Subcutaneous abdominal adipose tissue (tissue), 5 donors: ENCODE results near the gene ZMPSTE24.
"Not testable (repeated sequence)": the region's sequence is repeated elsewhere in the genome, so short reads cannot be mapped to it uniquely, and the experiment has no call there.

Experiments used
- H3K27ac ChIP-seq: one replicate; pipeline ENCODE4 v1.7.0; 2013; ENCODE audit warnings: low read depth, mild to moderate bottlenecking, inconsistent platforms, low read length, moderate library complexity
- H3K27me3 ChIP-seq, 5 donors: one replicate each; pipeline ENCODE4 v1.7.0; 2013; ENCODE audit warnings: low read length in 5 of 5, inconsistent platforms in 1 of 5; ENCODE audit not compliant: control insufficient read depth in 5 of 5, insufficient read depth in 4 of 5
- H3K36me3 ChIP-seq, 5 donors: one replicate each; pipeline ENCODE4 v1.7.0; 2013; ENCODE audit warnings: low read length in 5 of 5; ENCODE audit not compliant: control insufficient read depth in 5 of 5, insufficient read depth in 5 of 5
- H3K4me1 ChIP-seq, 5 donors: one replicate each; pipeline ENCODE4 v1.7.0; 2013; ENCODE audit warnings: low read length in 5 of 5, mild to moderate bottlenecking in 3 of 5, moderate library complexity in 1 of 5; ENCODE audit not compliant: control insufficient read depth in 5 of 5, insufficient read depth in 5 of 5
- H3K4me3 ChIP-seq, 5 donors: one replicate each; pipeline ENCODE4 v1.7.0; 2013; ENCODE audit warnings: low read length in 5 of 5, low read depth in 1 of 5
- H3K9ac ChIP-seq, 5 donors: one replicate each; pipeline ENCODE4 v1.7.0; 2013; ENCODE audit warnings: low read length in 5 of 5, mild to moderate bottlenecking in 4 of 5, moderate library complexity in 3 of 5
- H3K9me3 ChIP-seq, 5 donors: one replicate each; pipeline ENCODE4 v1.7.0; 2013; ENCODE audit warnings: low read length in 5 of 5; ENCODE audit not compliant: control insufficient read depth in 5 of 5
- donor health status: healthy.
- donor health status: healthy.
- donor health status: healthy.
- donor health status: healthy.
- donor health status: healthy.

Gene ZMPSTE24

DNA sequence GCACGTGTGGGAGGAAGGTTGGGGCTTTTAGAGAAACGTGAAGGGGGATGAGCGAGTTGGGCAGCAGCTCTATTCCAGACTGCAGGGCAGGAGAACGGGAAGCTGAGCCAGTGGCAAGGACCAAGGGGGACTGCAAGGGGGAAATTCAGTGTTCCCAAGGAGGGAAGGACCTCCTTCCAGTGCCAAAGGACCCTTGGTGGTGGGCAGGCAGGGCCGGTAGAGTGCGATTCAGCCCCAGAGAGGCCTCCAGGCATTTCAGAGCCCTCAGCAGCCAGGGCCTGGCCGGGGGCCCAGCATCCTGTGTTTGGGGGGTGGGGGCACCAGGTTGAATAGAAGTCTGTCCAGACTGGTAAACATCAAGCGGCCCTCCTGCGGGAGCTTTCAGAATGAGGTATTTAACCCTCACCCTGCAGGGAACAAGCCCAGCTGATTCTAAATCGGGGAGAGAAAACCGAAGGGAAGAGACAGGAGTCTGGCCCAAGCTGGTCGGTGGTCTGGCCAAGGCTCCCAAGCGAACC lies 56.7 kb downstream of the ZMPSTE24 start:
- no peaks in the 10 kb centered on the region for H3K9me3 ChIP-seq
- no peak overlapping the region for H3K27ac ChIP-seq
- no peaks in the 10 kb centered on the region for H3K36me3 ChIP-seq
- peak overlapping the region; percentile 54 to 69 (median 61) for H3K4me3 ChIP-seq
- peaks cover 2 to 40% (median 24%) of the 10 kb centered on the region in 5 donors for H3K4me1 ChIP-seq
- peak overlapping the region in 2 of 5 donors; percentile 47 to 71 for H3K9ac ChIP-seq
- peaks cover 17 to 35% (median 20%) of the 10 kb centered on the region in 5 donors for H3K27me3 ChIP-seq

DNA sequence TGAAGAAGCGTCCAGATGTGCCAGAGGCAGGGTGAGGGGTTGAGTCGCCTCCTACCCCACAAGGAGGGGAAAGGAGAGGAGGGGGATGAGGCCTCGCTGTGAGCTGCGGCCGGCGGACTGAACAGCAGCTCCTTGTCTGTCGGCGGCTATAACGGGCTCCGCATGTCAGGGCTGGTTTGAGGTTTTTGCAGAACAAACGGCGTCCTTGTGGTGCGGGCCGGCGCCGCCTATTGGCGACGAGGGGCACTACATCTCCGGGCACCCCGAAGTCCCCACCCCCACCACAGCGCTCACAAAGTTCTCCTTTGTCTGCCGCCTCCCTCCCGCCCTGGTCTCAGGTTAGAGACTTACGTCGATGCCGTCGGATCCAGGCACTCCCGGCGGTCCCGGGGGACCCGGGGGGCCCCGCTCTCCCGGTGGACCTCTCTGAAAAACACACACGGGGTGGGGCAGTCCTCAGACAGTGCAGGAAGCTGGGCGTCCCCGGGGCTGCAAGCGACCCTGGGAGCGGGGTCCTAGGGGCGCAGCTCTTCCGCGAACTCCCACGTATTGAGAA lies 57.3 kb downstream of the ZMPSTE24 start:
- no peak overlapping the region for H3K27ac ChIP-seq
- H3K4me3 ChIP-seq: peak overlapping the region; percentile 61 to 72 (median 69)
- H3K9ac ChIP-seq: peak overlapping the region in 4 of 5 donors; percentile 47 to 71 (median 56)
- H3K36me3 ChIP-seq: no peaks in the 10 kb centered on the region
- peaks cover 17 to 35% (median 20%) of the 10 kb centered on the region in 5 donors for H3K27me3 ChIP-seq
- no peaks in the 10 kb centered on the region for H3K9me3 ChIP-seq
- H3K4me1 ChIP-seq: peaks cover 2 to 40% (median 24%) of the 10 kb centered on the region in 5 donors

DNA sequence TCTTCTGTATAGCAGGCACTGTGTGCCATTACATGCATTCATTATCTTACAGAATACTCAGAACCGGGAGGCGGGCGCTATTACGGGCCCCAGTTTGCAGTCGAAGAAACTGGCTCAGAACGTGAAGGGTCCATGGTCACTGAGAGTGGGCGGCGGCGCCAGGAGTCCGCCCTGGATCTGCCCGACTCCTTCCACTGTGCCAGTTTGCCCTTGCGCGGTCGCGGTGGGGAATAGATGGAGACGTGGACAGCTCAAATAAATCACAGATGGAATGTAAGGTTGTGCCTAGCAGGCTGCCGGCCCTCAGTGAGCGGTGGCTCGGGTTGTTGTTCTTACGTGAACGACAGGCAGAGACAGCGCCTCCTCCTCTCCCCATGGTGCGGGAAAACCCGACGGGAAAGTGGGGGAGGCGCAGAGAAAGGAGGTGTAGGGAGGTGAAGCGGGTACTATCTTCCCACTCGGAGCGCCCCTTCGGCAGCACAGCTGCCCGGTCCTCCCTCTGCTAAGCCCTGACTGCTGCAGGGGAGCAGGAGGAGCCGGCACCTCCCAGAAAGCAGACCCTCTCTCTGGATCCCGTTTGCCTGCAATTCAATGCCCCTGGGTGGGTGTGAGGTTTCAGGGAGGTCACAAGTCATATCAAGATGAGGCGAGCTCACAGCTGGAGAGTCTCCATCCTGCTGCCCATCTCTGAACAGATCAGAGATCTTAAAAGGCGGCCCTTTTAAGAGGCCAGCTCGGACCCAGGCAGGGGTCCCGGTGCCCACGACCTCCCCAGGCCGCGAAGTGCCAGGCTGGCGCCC lies 58.0 kb downstream of the ZMPSTE24 start:
- Histone ChIP-seq H3K4me1 (peaks cover 2 to 40% (median 24%) of the 10 kb centered on the region in 5 donors), H3K27me3 (peaks cover 17 to 35% (median 20%) of the 10 kb centered on the region in 5 donors), H3K4me3 (peak overlapping the region; percentile 61 to 72 (median 69)), H3K9me3 (no peaks in the 10 kb centered on the region), H3K9ac (peak overlapping the region in 4 of 5 donors; percentile 43 to 59 (median 52)), H3K36me3 (no peaks in the 10 kb centered on the region), H3K27ac (no peak overlapping the region)

DNA sequence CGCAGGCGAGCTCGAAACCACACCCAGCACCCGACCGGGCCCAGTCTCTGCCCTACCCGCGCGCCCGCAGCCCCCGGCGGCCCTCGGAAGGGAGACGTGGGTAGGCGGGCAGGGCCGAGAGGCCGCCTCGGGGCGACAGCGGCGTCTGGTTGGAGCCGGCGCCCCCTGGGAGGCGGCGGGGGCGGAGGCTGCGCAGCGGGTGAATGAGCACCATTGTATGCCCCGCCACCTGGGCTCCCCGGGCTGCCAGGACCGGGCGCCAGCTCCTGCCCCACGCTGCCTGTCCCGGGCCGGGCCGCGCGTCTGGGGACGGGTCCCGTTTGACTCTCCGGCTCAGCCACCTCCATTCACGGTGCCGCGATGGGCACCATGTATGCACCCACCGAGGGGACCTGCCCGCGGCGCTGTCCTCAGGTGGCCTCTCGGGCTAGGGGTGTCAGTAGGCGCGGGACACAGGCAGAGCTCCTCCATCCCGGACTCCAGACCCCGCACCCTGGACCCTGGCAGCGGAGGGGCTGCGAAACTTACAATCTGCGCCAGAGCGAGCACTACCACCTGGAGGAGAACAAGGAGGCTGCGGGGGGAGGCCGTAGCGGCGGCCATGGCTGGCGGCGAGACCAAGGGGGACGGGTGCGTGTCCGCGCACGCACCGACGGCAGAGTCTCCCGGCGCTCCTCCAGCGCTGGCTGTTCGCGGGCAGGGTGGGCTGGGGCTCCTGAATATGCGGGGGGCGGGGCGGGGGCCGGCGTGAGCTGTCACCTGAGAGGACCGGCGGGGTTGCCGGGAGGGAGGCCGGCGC lies 58.8 kb downstream of the ZMPSTE24 start, which contains the start of gene COL9A2:
COL9A2 (minus strand) TSS at position 692 of the 799 bp plus-strand sequence; CDS start at position 603, 89 bp downstream.
- H3K27ac ChIP-seq: no peak within 1 kb of the TSS
- peaks cover 17 to 35% (median 20%) of the 10 kb centered on the region in 5 donors for H3K27me3 ChIP-seq
- H3K4me3 ChIP-seq: peak within 1 kb of the TSS; percentile 61 to 72 (median 69)
- peak within 1 kb of the TSS in 3 of 5 donors; percentile 41 to 59 (median 58) for H3K9ac ChIP-seq
- H3K4me1 ChIP-seq: peaks cover 2 to 40% (median 24%) of the 10 kb centered on the region in 5 donors
- H3K36me3 ChIP-seq: no peaks in the 10 kb centered on the region
- no peaks in the 10 kb centered on the region for H3K9me3 ChIP-seq

DNA sequence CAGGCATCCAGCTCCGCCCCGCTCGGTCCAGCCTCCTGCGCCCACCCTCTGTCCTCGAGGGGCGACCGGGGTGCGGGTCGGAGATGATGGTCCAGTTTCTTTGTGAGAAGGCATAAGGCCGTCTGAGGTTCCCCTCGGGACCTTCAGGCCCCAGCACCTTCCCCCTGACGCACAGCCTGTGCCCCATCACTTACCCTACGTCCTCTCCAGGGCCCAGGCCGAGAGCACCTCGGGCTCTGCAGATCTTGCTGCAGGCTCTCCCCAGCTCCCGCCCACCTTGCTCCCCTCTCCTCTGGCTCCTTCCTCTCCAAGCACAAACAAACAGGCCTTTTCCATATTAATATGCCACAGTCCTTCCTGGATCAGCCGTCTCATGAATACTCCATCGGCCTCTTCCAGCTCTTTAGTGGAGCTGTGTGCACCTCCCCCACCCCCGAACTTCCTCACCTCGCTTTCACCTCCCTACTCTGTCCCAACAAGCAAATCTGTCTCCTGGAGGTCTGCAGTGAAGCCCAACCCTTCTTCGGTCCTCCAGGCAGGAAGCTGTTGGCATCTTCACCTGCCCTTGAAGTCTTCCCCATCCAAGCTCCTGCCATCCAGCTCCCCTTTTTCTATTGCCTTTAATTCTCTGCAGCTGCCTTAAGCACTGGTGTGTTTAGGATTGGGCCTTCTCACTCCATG lies 59.5 kb downstream of the ZMPSTE24 start:
- Histone ChIP-seq H3K36me3 (no peaks in the 10 kb centered on the region), H3K27me3 (peaks cover 17 to 35% (median 20%) of the 10 kb centered on the region in 5 donors), H3K27ac (no peak overlapping the region), H3K4me1 (peaks cover 2 to 36% (median 24%) of the 10 kb centered on the region in 5 donors), H3K9me3 (no peaks in the 10 kb centered on the region), H3K4me3 (no peak overlapping the region), H3K9ac (no peak overlapping the region)

DNA sequence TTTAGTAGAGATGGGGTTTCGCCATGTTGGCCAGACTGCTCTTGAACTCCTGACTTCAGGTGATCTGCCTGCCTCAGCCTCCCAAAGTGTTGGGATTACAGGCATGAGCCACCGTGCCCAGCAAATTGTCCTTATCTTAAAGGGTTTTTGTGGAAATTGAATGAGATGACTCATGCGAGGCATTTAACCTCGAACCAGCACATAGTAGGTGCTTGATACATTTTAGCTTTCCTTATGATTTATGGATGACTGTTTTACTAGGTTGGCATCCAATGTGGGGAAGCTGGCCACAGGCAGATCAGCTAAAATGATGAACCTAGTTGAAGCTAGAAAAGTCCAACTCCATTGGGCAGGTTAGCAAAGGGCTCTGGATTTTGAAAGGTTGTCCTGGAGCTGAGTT lies 60.4 kb downstream of the ZMPSTE24 start:
- peaks cover 17 to 35% (median 20%) of the 10 kb centered on the region in 5 donors for H3K27me3 ChIP-seq
- H3K9ac ChIP-seq: no peak overlapping the region
- no peaks in the 10 kb centered on the region for H3K36me3 ChIP-seq
- H3K27ac ChIP-seq: no peak overlapping the region
- H3K9me3 ChIP-seq: no peaks in the 10 kb centered on the region
- peaks cover 2 to 32% (median 22%) of the 10 kb centered on the region in 5 donors for H3K4me1 ChIP-seq
- H3K4me3 ChIP-seq: no peak overlapping the region

DNA sequence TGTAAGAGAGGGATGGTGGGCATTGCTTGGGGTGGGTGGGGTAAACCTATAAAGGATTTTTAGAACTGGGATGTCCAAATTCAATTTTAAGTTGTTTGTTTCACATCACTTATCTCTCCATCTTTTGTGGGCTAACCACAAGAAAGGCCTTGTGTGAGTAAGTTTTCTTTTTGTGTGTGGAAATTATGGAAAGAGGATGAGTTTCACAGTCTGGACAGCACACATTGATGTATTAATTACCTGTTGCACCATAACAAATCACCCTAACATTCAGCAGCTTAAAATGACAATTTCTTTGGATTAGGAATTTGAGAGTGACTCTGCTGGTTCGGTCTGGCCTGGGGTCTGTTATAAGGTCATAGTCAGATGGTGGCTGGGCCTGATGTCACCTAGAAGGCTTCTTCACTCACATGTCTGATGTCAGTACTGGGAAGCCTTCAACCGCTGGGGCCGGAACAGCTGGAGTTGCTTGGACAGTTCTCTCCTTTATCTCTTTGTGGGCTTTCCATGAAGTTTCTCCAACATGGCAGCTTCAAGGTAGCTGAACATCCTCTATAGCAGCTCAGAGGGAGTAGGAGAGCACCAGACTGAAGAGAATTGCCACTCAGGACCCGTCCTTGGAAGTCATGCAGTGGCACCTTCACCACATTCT lies 61.1 kb downstream of the ZMPSTE24 start:
- no peak overlapping the region for H3K9ac ChIP-seq
- peaks cover 17 to 33% (median 20%) of the 10 kb centered on the region in 5 donors for H3K27me3 ChIP-seq
- H3K4me1 ChIP-seq: peaks cover 2 to 30% (median 22%) of the 10 kb centered on the region in 5 donors
- no peak overlapping the region for H3K27ac ChIP-seq
- H3K9me3 ChIP-seq: no peaks in the 10 kb centered on the region
- no peaks in the 10 kb centered on the region for H3K36me3 ChIP-seq
- H3K4me3 ChIP-seq: no peak overlapping the region

DNA sequence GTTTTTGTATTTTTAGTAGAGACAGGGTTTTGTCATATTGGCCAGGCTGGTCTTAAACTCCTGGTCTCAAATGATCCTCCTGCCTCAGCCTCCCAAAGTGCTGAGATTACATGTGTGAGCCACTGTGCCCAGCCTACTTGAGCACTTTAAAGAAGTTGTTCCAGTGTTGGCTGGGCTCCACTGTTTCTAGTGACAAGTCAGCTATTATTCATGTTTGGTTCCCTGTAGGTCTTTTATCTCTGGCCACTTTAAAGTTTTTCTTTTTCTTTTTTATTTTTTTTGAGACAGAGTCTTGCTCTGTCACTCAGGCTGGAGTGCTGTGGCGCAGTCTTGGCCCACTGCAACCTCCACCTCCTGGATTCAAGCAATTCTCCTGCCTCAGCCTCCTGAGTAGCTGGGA lies 73.4 kb downstream of the ZMPSTE24 start:
- H3K4me1 ChIP-seq, H3K9ac ChIP-seq, H3K36me3 ChIP-seq, H3K27ac ChIP-seq, H3K4me3 ChIP-seq, H3K27me3 ChIP-seq, H3K9me3 ChIP-seq: not testable (repeated sequence)

DNA sequence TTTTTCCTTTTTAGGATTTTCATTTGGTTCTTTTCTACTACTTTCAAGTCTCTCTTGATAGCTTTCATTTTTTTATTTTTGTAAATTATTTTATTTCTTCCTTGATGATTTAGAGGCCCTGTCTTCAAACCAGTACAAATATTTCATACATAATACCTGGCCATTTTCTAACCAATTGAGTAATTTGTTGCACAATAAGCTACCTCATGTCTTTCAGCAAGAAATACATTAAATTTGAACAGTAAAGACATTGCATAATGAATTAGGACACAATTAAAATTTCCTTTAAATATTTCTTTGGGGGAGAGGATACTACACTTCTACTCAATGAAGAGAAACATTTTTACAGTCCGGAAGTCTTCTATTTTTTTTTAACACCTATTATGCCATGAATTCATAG lies 74.7 kb downstream of the ZMPSTE24 start:
- no peak overlapping the region for H3K4me3 ChIP-seq
- H3K27ac ChIP-seq: no peak overlapping the region
- no peak overlapping the region for H3K9ac ChIP-seq
- H3K36me3 ChIP-seq: no peaks in the 10 kb centered on the region
- H3K9me3 ChIP-seq: peaks cover 0 to 2% (median 0%) of the 10 kb centered on the region in 5 donors
- no peaks in the 10 kb centered on the region for H3K4me1 ChIP-seq
- no peaks in the 10 kb centered on the region for H3K27me3 ChIP-seq
